PFSK-1 (cell line): Measurements from ENCODE around the gene EFTUD2.

Source experiments
- POLR2AphosphoS5 ChIP-seq: IDR thresholded peaks from 2 replicates; pipeline ENCODE4 v1.6.1; 2012; ENCODE audit warnings: low read depth, mild to moderate bottlenecking, control low read depth, low read length, moderate library complexity
- SIN3A ChIP-seq: IDR thresholded peaks from 2 replicates; pipeline ENCODE4 v1.6.1; 2012; ENCODE audit warnings: mild to moderate bottlenecking, low read length, moderate library complexity, borderline replicate concordance; ENCODE audit not compliant: insufficient read depth
- TAF1 ChIP-seq: IDR thresholded peaks from 2 replicates; pipeline ENCODE4 v1.6.1; 2012; ENCODE audit warnings: low read length, control low read depth, borderline replicate concordance; ENCODE audit not compliant: insufficient read depth
- TF ChIP-seq, protein P1 (sequence below), 2 experiments: IDR thresholded peaks; 2 replicates each; pipeline versions ENCODE4 v1.6.1 to v1.8.0; 2011 to 2012; ENCODE audit warnings: low read depth in 2 of 2, low read length in 2 of 2, control low read depth in 1 of 2, inconsistent platforms in 1 of 2, mild to moderate bottlenecking in 1 of 2, moderate library complexity in 1 of 2; ENCODE audit not compliant: insufficient read depth in 1 of 2

DNA sequence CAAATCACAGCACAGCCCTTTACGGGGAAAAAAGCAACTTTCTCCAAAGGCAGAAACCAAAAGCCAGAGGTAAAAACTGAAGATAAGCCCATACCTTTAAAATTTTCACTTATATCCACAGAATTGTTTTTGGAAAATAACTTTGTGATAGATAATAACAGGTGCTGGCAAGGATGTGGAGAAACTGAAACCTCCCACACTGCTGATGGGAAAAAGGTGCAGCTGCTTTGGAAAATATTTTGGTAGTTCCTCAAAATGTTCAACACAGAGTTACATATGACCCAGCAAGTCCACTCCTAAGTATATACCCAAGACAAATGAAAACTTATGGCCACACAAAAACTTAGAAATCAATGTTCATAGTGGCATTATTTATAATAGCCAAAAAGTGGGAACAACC is 12.2 kb downstream of the EFTUD2 start:
- TF ChIP-seq, protein P1, sequence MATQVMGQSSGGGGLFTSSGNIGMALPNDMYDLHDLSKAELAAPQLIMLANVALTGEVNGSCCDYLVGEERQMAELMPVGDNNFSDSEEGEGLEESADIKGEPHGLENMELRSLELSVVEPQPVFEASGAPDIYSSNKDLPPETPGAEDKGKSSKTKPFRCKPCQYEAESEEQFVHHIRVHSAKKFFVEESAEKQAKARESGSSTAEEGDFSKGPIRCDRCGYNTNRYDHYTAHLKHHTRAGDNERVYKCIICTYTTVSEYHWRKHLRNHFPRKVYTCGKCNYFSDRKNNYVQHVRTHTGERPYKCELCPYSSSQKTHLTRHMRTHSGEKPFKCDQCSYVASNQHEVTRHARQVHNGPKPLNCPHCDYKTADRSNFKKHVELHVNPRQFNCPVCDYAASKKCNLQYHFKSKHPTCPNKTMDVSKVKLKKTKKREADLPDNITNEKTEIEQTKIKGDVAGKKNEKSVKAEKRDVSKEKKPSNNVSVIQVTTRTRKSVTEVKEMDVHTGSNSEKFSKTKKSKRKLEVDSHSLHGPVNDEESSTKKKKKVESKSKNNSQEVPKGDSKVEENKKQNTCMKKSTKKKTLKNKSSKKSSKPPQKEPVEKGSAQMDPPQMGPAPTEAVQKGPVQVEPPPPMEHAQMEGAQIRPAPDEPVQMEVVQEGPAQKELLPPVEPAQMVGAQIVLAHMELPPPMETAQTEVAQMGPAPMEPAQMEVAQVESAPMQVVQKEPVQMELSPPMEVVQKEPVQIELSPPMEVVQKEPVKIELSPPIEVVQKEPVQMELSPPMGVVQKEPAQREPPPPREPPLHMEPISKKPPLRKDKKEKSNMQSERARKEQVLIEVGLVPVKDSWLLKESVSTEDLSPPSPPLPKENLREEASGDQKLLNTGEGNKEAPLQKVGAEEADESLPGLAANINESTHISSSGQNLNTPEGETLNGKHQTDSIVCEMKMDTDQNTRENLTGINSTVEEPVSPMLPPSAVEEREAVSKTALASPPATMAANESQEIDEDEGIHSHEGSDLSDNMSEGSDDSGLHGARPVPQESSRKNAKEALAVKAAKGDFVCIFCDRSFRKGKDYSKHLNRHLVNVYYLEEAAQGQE (IDR thresholded peaks at IDR 0.05; ENCODE audit: insufficient read depth in 1 of 2, low read depth in 2 of 2, low read length in 2 of 2) = no peak
- no peak for TF ChIP-seq TAF1
- TF ChIP-seq SIN3A = no peak
- TF ChIP-seq POLR2AphosphoS5 = no peak
